HFFc6 (cell line): ENCODE results near the gene NELFCD. TPM values are rescaled to one million over a fixed set of nuclear protein-coding genes. Genes with fewer than 3 reads are reported as not detected.

ENCODE experiments used
- DNase-seq: peaks from one replicate; pipeline ENCODE4 v3.0.0-alpha.2; 2018
- H3K27ac Mint-ChIP-seq: 2 replicates; pipeline ENCODE4 v1.8.0; 2020; ENCODE audit warnings: mild to moderate bottlenecking, mixed read lengths
- H3K27me3 Mint-ChIP-seq: 2 replicates; pipeline ENCODE4 v1.8.0; 2021; ENCODE audit warnings: mild to moderate bottlenecking, moderate library complexity, mixed read lengths; ENCODE audit not compliant: insufficient read depth
- H3K36me3 Mint-ChIP-seq: 2 replicates; pipeline ENCODE4 v1.8.0; 2021; ENCODE audit warnings: low read depth, mixed read lengths
- H3K4me1 Mint-ChIP-seq: 2 replicates; pipeline ENCODE4 v1.8.0; 2020; ENCODE audit warnings: low read depth, mixed read lengths
- H3K4me3 Mint-ChIP-seq: 2 replicates; pipeline ENCODE4 v1.8.0; 2020; ENCODE audit warnings: mild to moderate bottlenecking, moderate library complexity, mixed read lengths
- H3K9me3 Mint-ChIP-seq: 2 replicates; pipeline ENCODE4 v1.8.0; 2020; ENCODE audit warnings: mild to moderate bottlenecking, mixed read lengths
- CTCF ChIP-seq: fragments of 200-600 bp; sonication (generic); IDR thresholded peaks from 2 replicates; pipeline ENCODE4 v1.5.0; 2021; ENCODE audit warnings: antibody characterized with exemption, mild to moderate bottlenecking
- total RNA-seq, 6 experiments: library from RNA; stranded (reverse); fragmentation: NEBNext Ultra II Directional; extraction: Animal tissue kit (Norgen Biotek cat#: 25700); gene quantifications; 2 replicates in 1 of 6; 3 replicates in 5 of 6; pipeline ENCODE4 v1.2.3, GENCODE V29; 2021

Gene NELFCD
- total RNA-seq, 6 experiments from 2014 or later = 52.3 to 64.0 (median 62.1) TPM

GRCh38 chr20:58987790-58988564 lies 6.9 kb downstream of the NELFCD start:
- no peaks in the 10 kb centered on the region for H3K9me3 Mint-ChIP-seq
- H3K4me3 Mint-ChIP-seq = no peak overlapping the region
- DNase-seq = no peak
- peaks cover 14% of the 10 kb centered on the region for H3K4me1 Mint-ChIP-seq
- no peak for TF ChIP-seq CTCF
- no peaks in the 10 kb centered on the region; the same call in none of the 2 replicates for H3K27me3 Mint-ChIP-seq
- peaks cover 39% of the 10 kb centered on the region for H3K36me3 Mint-ChIP-seq
- H3K27ac Mint-ChIP-seq = no peak overlapping the region

- Mint-ChIP-seq H3K4me1 (peaks cover 13% of the 10 kb centered on the region), H3K9me3 (no peaks in the 10 kb centered on the region), H3K27me3 (no peaks in the 10 kb centered on the region; the same call in none of the 2 replicates), H3K4me3 (no peak overlapping the region), H3K27ac (no peak overlapping the region), H3K36me3 (peaks cover 39% of the 10 kb centered on the region)
- TF ChIP-seq CTCF = no peak
- no peak for DNase-seq
Observed at GRCh38 chr20:58988565-58988882, 7.5 kb downstream of the NELFCD start.

GRCh38 chr20:58989196-58989595 lies 8.1 kb downstream of the NELFCD start:
- H3K36me3 Mint-ChIP-seq = peaks cover 45% of the 10 kb centered on the region
- H3K4me1 Mint-ChIP-seq = peaks cover 6% of the 10 kb centered on the region
- no peaks in the 10 kb centered on the region for H3K9me3 Mint-ChIP-seq
- H3K27me3 Mint-ChIP-seq = no peaks in the 10 kb centered on the region; the same call in none of the 2 replicates
- H3K4me3 Mint-ChIP-seq = no peak overlapping the region
- no peak for TF ChIP-seq CTCF
- H3K27ac Mint-ChIP-seq = no peak overlapping the region
- DNase-seq = no peak

- Mint-ChIP-seq H3K36me3 (peaks cover 48% of the 10 kb centered on the region), H3K27ac (no peak overlapping the region), H3K4me1 (no peaks in the 10 kb centered on the region), H3K9me3 (no peaks in the 10 kb centered on the region), H3K4me3 (no peak overlapping the region), H3K27me3 (peaks cover 5% of the 10 kb centered on the region)
- no peak for TF ChIP-seq CTCF
- no peak for DNase-seq
Observed at GRCh38 chr20:58990651-58991445, 9.8 kb downstream of the NELFCD start.

- Mint-ChIP-seq H3K27me3 (peaks cover 5% of the 10 kb centered on the region), H3K27ac (peak overlapping the region; percentile 38; the same call in 1 of the 2 replicates), H3K9me3 (no peaks in the 10 kb centered on the region), H3K4me1 (no peaks in the 10 kb centered on the region), H3K4me3 (no peak overlapping the region), H3K36me3 (peaks cover 54% of the 10 kb centered on the region)
- no peak for DNase-seq
- no peak for TF ChIP-seq CTCF
Observed at GRCh38 chr20:58991715-58992114, 10.7 kb downstream of the NELFCD start.
